Measurements from ENCODE around the gene OSTN. TPM values are rescaled to one million over a fixed set of nuclear protein-coding genes. Genes with fewer than 3 reads are reported as not detected.
"Not testable (repeated sequence)": the region's sequence is repeated elsewhere in the genome, so short reads cannot be mapped to it uniquely, and the experiment has no call there.

OSTN gene
- total RNA-seq, 1 donor from 2014 or later, result 0.36 TPM

DNA sequence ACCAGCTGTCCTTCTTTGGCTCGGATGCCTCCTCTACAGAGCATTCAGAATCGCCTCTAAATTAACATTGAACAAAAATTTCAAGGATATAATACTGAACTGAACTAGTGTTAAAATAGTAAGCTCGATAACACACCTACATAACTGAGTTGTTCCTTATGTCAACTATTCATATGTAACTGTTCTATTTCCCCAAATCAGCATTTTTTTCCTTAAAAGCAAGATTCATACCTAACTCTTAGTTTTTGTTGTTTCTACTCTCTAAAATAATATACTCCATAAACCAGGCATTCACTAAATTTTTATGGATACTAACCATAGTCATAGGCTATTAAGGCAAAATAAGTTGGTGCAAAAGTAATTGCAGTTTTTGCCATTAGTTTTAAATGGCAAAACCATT, 32.7 kb upstream of the OSTN start:
- no peaks in the 10 kb centered on the region for H3K4me1 ChIP-seq
- DNase-seq, result no peak
- intact Hi-C loops (cut with micrococcal nuclease), result no loop called here
- no peaks in the 10 kb centered on the region for H3K27me3 ChIP-seq (ENCODE audit: low read depth)
- TF ChIP-seq, protein P1, sequence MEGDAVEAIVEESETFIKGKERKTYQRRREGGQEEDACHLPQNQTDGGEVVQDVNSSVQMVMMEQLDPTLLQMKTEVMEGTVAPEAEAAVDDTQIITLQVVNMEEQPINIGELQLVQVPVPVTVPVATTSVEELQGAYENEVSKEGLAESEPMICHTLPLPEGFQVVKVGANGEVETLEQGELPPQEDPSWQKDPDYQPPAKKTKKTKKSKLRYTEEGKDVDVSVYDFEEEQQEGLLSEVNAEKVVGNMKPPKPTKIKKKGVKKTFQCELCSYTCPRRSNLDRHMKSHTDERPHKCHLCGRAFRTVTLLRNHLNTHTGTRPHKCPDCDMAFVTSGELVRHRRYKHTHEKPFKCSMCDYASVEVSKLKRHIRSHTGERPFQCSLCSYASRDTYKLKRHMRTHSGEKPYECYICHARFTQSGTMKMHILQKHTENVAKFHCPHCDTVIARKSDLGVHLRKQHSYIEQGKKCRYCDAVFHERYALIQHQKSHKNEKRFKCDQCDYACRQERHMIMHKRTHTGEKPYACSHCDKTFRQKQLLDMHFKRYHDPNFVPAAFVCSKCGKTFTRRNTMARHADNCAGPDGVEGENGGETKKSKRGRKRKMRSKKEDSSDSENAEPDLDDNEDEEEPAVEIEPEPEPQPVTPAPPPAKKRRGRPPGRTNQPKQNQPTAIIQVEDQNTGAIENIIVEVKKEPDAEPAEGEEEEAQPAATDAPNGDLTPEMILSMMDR (IDR thresholded peaks at IDR 0.05; ENCODE audit: borderline replicate concordance), result no peak
- H3K4me3 ChIP-seq, result no peak overlapping the region
- H3K27ac ChIP-seq (replicated peaks), result no peak overlapping the region
- H3K36me3 ChIP-seq, result no peaks in the 10 kb centered on the region
- H3K9me3 ChIP-seq (replicated peaks), result peaks cover 4% of the 10 kb centered on the region

DNA sequence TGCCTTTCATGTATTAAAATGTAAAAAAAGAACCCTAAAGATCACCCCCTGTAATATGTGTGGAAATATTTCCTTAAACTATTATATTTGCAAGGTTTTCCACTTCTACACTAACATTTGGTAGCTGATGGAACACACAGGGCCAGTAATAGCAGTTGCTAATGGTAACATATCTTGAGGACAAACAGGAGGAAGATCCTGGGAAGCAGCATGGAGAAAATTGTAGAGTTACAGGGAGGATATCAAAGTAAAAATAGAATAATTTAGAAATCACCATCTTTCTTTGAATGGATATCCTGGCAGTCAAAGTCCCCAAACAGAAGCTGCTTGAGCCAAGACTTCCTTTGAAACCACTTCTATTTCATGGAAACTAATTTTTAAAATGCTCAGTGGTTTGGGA, 29.5 kb upstream of the OSTN start:
- TF ChIP-seq, protein P1 (IDR thresholded peaks at IDR 0.05; ENCODE audit: borderline replicate concordance), result no peak
- Histone ChIP-seq H3K4me3 (no peak overlapping the region), H3K36me3 (no peaks in the 10 kb centered on the region), H3K27me3 (ENCODE audit: low read depth) (no peaks in the 10 kb centered on the region), H3K27ac (replicated peaks) (no peak overlapping the region), H3K4me1 (no peaks in the 10 kb centered on the region), H3K9me3 (replicated peaks) (no peaks in the 10 kb centered on the region)
- intact Hi-C loops (cut with micrococcal nuclease), result no loop called here
- DNase-seq, result no peak

DNA sequence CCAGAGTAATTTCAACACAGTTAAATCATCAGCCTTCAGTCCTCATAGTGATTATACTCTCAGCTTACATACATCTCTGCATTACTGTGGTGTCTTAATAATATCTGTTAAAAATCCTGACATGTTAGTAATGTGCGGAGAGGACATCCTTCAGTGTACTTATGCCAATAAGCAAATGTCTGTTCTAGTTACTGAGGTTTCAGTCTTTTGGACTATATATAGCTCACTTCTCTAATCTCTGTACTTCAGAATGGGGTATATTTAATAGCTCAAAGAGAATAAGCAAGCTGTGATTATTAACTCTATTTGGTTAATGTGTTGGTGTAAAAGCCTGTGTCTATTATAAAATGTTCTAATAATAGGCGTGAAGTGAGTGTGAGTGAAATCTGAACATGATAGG, 28.9 kb upstream of the OSTN start:
- no peak overlapping the region for H3K4me3 ChIP-seq
- no peak for DNase-seq
- no peaks in the 10 kb centered on the region for H3K4me1 ChIP-seq
- no peak overlapping the region for H3K27ac ChIP-seq (replicated peaks)
- intact Hi-C loops (cut with micrococcal nuclease), result no loop called here
- TF ChIP-seq, protein P1 (IDR thresholded peaks at IDR 0.05; ENCODE audit: borderline replicate concordance), result no peak
- no peaks in the 10 kb centered on the region for H3K9me3 ChIP-seq (replicated peaks)
- no peaks in the 10 kb centered on the region for H3K36me3 ChIP-seq
- no peaks in the 10 kb centered on the region for H3K27me3 ChIP-seq (ENCODE audit: low read depth)

DNA sequence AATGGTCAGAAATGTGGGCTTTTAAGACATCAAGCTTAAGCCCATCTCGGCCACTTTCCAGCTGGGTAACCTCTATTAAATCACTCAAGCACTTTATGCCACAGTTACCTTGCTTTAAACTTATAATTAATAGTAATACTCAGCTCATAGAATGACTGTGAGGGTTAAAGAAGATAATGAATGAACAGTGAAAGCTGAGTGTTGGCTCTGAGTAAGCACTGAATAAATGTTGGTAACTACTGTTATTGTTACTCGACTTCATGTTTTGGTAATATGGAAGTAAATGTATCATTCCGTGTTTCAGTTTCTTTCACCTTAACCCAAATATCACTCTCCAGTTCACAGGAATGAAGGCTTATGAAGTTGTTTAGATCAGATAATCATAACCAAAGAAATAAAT, 23.9 kb upstream of the OSTN start:
- Histone ChIP-seq H3K36me3 (no peaks in the 10 kb centered on the region), H3K4me1 (no peaks in the 10 kb centered on the region), H3K27me3 (ENCODE audit: low read depth) (no peaks in the 10 kb centered on the region), H3K4me3 (no peak overlapping the region), H3K9me3 (replicated peaks) (no peaks in the 10 kb centered on the region), H3K27ac (replicated peaks) (no peak overlapping the region)
- no peak for DNase-seq
- intact Hi-C loops (cut with micrococcal nuclease), result no loop called here
- TF ChIP-seq, protein P1 (IDR thresholded peaks at IDR 0.05; ENCODE audit: borderline replicate concordance), result no peak

DNA sequence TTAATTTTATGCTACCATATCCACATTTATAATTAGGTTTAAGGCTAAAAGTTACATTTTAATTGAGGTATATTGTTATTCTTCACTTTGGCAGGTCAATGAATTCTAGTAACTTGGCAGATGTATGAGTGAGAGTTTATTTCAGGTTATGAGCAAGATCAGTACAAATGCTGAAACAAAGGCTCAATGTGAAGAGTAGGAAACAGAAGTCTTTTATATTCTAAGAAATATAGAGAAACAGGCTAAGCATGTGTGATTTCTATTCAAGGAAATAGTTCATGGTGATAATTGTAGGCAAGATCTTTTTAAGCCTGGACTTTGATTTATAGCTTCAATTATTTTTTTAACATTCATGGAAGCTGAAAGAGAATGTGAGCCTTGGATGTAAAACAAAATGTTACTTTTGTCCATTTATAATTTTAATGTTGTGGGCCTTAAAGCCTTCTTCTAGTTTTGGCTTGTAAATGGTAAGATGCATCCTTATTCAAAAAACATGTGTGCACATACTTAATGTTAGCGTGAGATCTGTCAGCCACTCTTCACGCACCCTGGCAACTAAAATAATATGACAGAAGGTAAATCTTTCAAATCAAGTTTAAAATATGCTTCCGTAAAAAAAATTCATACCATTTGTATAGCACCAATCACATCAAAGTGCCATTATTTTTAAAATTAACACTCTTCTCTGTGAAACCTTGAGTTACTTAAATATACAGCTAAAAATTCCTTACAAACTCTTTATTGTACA, 22.8 kb upstream of the OSTN start:
- no peaks in the 10 kb centered on the region for H3K27me3 ChIP-seq (ENCODE audit: low read depth)
- no peak for DNase-seq
- no peak overlapping the region for H3K4me3 ChIP-seq
- H3K36me3 ChIP-seq, result no peaks in the 10 kb centered on the region
- TF ChIP-seq, protein P1 (IDR thresholded peaks at IDR 0.05; ENCODE audit: borderline replicate concordance), result no peak
- H3K4me1 ChIP-seq, result no peaks in the 10 kb centered on the region
- no peaks in the 10 kb centered on the region for H3K9me3 ChIP-seq (replicated peaks)
- intact Hi-C loops (cut with micrococcal nuclease), result no loop called here
- no peak overlapping the region for H3K27ac ChIP-seq (replicated peaks)

DNA sequence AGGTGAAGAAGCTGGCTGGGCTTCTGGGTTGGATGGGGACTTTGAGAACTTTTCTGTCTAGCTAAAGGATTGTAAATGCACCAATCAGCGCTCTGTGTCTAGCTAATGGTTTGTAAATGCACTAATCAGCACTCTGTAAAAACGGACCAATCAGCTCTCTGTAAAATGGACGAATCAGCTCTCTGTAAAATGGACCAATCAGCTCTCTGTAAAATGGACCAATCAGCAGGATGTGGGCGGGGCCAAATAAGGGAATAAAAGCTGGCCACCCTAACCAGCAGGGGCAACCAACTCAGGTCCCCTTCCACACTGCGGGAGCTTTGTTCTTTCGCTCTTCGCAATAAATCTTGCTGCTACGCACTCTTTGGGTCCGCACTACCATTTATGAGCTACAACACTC, 13.7 kb upstream of the OSTN start:
- intact Hi-C loops (cut with micrococcal nuclease); H3K36me3 ChIP-seq: not testable (repeated sequence)
- H3K9me3 ChIP-seq (replicated peaks), result peaks cover 33% of the 10 kb centered on the region

DNA sequence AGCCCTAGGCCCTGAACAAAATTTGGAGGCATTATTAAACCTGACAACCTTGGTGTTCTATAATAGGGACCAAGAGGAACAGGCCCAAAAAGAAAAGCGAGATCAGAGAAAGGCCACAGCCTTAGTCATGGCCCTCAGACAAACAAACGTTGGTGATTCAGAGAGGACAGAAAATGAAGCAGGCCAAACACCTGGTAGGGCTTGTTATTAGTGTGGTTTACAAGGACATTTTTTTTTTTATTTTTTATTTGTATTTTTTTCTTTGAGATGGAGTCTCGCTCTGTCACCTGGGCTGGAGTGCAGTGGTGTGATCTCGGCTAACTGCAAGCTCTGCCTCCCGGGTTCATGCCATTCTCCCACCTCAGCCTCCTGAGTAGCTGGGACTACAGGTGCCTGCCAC, 10.8 kb upstream of the OSTN start:
- not testable (repeated sequence) for DNase-seq

More for the DNA sequence above, 13.7 kb upstream of the OSTN start:
- not testable (repeated sequence) for H3K4me1 ChIP-seq; H3K27ac ChIP-seq (replicated peaks); H3K4me3 ChIP-seq; H3K27me3 ChIP-seq (ENCODE audit: low read depth); DNase-seq

DNA sequence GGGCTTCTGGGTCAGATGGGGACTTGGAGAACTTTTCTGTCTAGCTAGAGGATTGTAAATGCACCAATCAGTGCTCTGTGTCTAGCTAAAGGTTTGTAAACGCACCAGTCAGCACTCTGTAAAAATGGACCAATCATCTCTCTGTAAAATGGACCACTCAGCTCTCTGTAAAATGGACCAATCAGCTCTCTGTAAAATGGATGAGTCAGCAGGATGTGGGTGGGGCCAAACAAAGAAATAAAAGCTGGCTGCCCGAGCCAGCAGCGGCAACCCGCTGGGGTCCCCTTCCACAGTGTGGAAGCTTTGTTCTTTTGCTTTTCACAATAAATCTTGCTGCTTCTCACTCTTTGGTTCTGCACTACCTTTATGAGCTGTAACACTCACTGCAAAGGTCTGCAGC, 6.8 kb upstream of the OSTN start:
- H3K27ac ChIP-seq (replicated peaks); H3K36me3 ChIP-seq; intact Hi-C loops (cut with micrococcal nuclease); H3K4me1 ChIP-seq; DNase-seq; H3K9me3 ChIP-seq (replicated peaks); H3K4me3 ChIP-seq; H3K27me3 ChIP-seq (ENCODE audit: low read depth): not testable (repeated sequence)

More for the DNA sequence above, 10.8 kb upstream of the OSTN start:
- H3K4me3 ChIP-seq; intact Hi-C loops (cut with micrococcal nuclease); H3K27ac ChIP-seq (replicated peaks); H3K27me3 ChIP-seq (ENCODE audit: low read depth); H3K4me1 ChIP-seq; H3K36me3 ChIP-seq: not testable (repeated sequence)
- H3K9me3 ChIP-seq (replicated peaks), result peaks cover 33% of the 10 kb centered on the region

All from left ventricle myocardium inferior (tissue), 1 donor.